ENCODE data around the gene POC1B. TPM values are rescaled to one million over a fixed set of nuclear protein-coding genes. Genes with fewer than 3 reads are reported as not detected.
A peak's percentile ranks its signal among the peaks of the same experiment; 100 is the strongest.
"Not testable (repeated sequence)": the region's sequence is repeated elsewhere in the genome, so short reads cannot be mapped to it uniquely, and the experiment has no call there.

Gene POC1B
- total RNA-seq, 2 donors from 2014 or later, result 26.6 to 27.0 TPM

- ATAC-seq (no peak), DNase-seq (no peak)
- intact Hi-C loops (cut with DNase I, micrococcal nuclease), result loop anchor here in 1 of 2 donors (10.0 kb wide), 1 partner anchor 49 kb away; the partner anchor contains the start of genes GALNT4 and POC1B
Measured at GRCh38 chr12:89475203-89475990, 50.5 kb downstream of the POC1B start.

- intact Hi-C loops (cut with DNase I, micrococcal nuclease), result loop anchor here (5.0 to 10.0 kb wide), 2 partner anchors 50 to 53 kb away; partner anchors contain the start of genes POC1B (in 2 of the 2) and GALNT4 (in 1 of the 2)
- peak; percentile 40 for ATAC-seq
- no peak for DNase-seq
Measured at GRCh38 chr12:89474615-89475014, 51.2 kb downstream of the POC1B start.

GRCh38 chr12:89472508-89472907 is 53.3 kb downstream of the POC1B start:
- intact Hi-C loops (cut with DNase I, micrococcal nuclease), result loop anchor here (5.0 to 10.0 kb wide), 2 partner anchors 52 to 55 kb away; partner anchors contain the start of genes POC1B (in 2 of the 2) and GALNT4 (in 1 of the 2)
- ATAC-seq (no peak), DNase-seq (no peak)

- peak; percentile 92 for ATAC-seq
- DNase-seq, result no peak
- intact Hi-C loops (cut with DNase I, micrococcal nuclease), result loop anchor here (5.0 to 10.0 kb wide), 2 partner anchors 54 to 56 kb away; partner anchors contain the start of genes POC1B (in 2 of the 2) and GALNT4 (in 1 of the 2)
Measured at GRCh38 chr12:89470741-89471509, 54.9 kb downstream of the POC1B start.

GRCh38 chr12:89469361-89469760 is 56.5 kb downstream of the POC1B start:
- DNase-seq, result no peak
- intact Hi-C loops (cut with DNase I, micrococcal nuclease), result loop anchor here in 1 of 2 donors (10.0 kb wide), 1 partner anchor 415 kb away; no protein-coding TSS in a partner anchor
- ATAC-seq, result no peak

- intact Hi-C loops (cut with DNase I, micrococcal nuclease), result loop anchor here in 1 of 2 donors (10.0 kb wide), 1 partner anchor 414 kb away; no protein-coding TSS in a partner anchor
- ATAC-seq (no peak), DNase-seq (no peak)
Measured at GRCh38 chr12:89468648-89469326, 57.1 kb downstream of the POC1B start.

GRCh38 chr12:89468017-89468416 is 57.8 kb downstream of the POC1B start:
- ATAC-seq, result no peak
- intact Hi-C loops (cut with DNase I, micrococcal nuclease), result loop anchor here in 1 of 2 donors (10.0 kb wide), 1 partner anchor 413 kb away; no protein-coding TSS in a partner anchor
- no peak for DNase-seq

- intact Hi-C loops (cut with DNase I, micrococcal nuclease), result loop anchor here in 1 of 2 donors (10.0 kb wide), 1 partner anchor 410 kb away; no protein-coding TSS in a partner anchor
- peak; percentile 19 for ATAC-seq
- DNase-seq, result no peak
Measured at GRCh38 chr12:89464974-89465592, 60.8 kb downstream of the POC1B start.

GRCh38 chr12:89461649-89462612 is 63.9 kb downstream of the POC1B start:
- ATAC-seq, result peak; percentile 85
- DNase-seq, result no peak
- intact Hi-C loops (cut with DNase I, micrococcal nuclease), result loop anchor here (2.0 to 10.0 kb wide), 3 partner anchors 407 to 443 kb away; no protein-coding TSS in a partner anchor

GRCh38 chr12:89461190-89461589 is 64.7 kb downstream of the POC1B start:
- intact Hi-C loops (cut with DNase I, micrococcal nuclease), result loop anchor here (2.0 to 10.0 kb wide), 2 partner anchors 406 to 442 kb away; no protein-coding TSS in a partner anchor
- DNase-seq (no peak), ATAC-seq (peak; percentile 5)

- intact Hi-C loops (cut with DNase I, micrococcal nuclease); ATAC-seq; DNase-seq: not testable (repeated sequence)
Measured at GRCh38 chr12:89459279-89459678, 66.6 kb downstream of the POC1B start.

GRCh38 chr12:89456565-89456964 is 69.3 kb downstream of the POC1B start:
- intact Hi-C loops (cut with DNase I, micrococcal nuclease), result no loop called here
- ATAC-seq, result no peak
- no peak for DNase-seq

GRCh38 chr12:89454080-89454848 is 71.6 kb downstream of the POC1B start:
- intact Hi-C loops (cut with DNase I, micrococcal nuclease), result no loop called here
- no peak for ATAC-seq

GRCh38 chr12:89453121-89453978 is 72.5 kb downstream of the POC1B start:
- intact Hi-C loops (cut with DNase I, micrococcal nuclease), result no loop called here
- peak; percentile 23 for ATAC-seq
- DNase-seq, result no peak

More at GRCh38 chr12:89454080-89454848, 71.6 kb downstream of the POC1B start:
- no peak for DNase-seq

- DNase-seq (no peak), ATAC-seq (no peak)
- intact Hi-C loops (cut with DNase I, micrococcal nuclease), result no loop called here
Measured at GRCh38 chr12:89451841-89452251, 74.0 kb downstream of the POC1B start.
